Measurements from ENCODE around the gene NR3C1. TPM values are rescaled to one million over a fixed set of nuclear protein-coding genes. Genes with fewer than 3 reads are reported as not detected.

The NR3C1 gene
- total RNA-seq, 1 donor from 2014 or later, result 45.8 TPM

- DNase-seq (ENCODE audit: low spot score), result no peak
Measured at GRCh38 chr5:143362664-143363227, 40.7 kb downstream of the NR3C1 start.

GRCh38 chr5:143361438-143361837 is 42.0 kb downstream of the NR3C1 start:
- DNase-seq (ENCODE audit: low spot score), result no peak

- DNase-seq (ENCODE audit: low spot score), result no peak
Measured at GRCh38 chr5:143360755-143361154, 42.7 kb downstream of the NR3C1 start.

GRCh38 chr5:143359869-143360268 is 43.6 kb downstream of the NR3C1 start:
- no peak for DNase-seq (ENCODE audit: low spot score)

GRCh38 chr5:143356855-143357583 is 46.5 kb downstream of the NR3C1 start:
- no peak for DNase-seq (ENCODE audit: low spot score)

- DNase-seq (ENCODE audit: low spot score), result peak; percentile 74
Measured at GRCh38 chr5:143355710-143356109, 47.8 kb downstream of the NR3C1 start.

GRCh38 chr5:143354025-143354424 is 49.5 kb downstream of the NR3C1 start:
- no peak for DNase-seq (ENCODE audit: low spot score)

- DNase-seq (ENCODE audit: low spot score), result no peak
Measured at GRCh38 chr5:143352691-143353090, 50.8 kb downstream of the NR3C1 start.

GRCh38 chr5:143350751-143351602 is 52.5 kb downstream of the NR3C1 start:
- no peak for DNase-seq (ENCODE audit: low spot score)

- no peak for DNase-seq (ENCODE audit: low spot score)
Measured at GRCh38 chr5:143350341-143350740, 53.1 kb downstream of the NR3C1 start.

GRCh38 chr5:143349177-143349576 is 54.3 kb downstream of the NR3C1 start:
- no peak for DNase-seq (ENCODE audit: low spot score)

- no peak for DNase-seq (ENCODE audit: low spot score)
Measured at GRCh38 chr5:143347698-143348344, 55.7 kb downstream of the NR3C1 start.

GRCh38 chr5:143347046-143347445 is 56.4 kb downstream of the NR3C1 start:
- no peak for DNase-seq (ENCODE audit: low spot score)

- DNase-seq (ENCODE audit: low spot score), result no peak
Measured at GRCh38 chr5:143345671-143346440, 57.6 kb downstream of the NR3C1 start.

- DNase-seq (ENCODE audit: low spot score), result no peak
Measured at GRCh38 chr5:143343042-143343441, 60.4 kb downstream of the NR3C1 start.

GRCh38 chr5:143342607-143343006 is 60.9 kb downstream of the NR3C1 start:
- no peak for DNase-seq (ENCODE audit: low spot score)

GRCh38 chr5:143341807-143342570 is 61.5 kb downstream of the NR3C1 start:
- no peak for DNase-seq (ENCODE audit: low spot score)

GRCh38 chr5:143340891-143341685 is 62.4 kb downstream of the NR3C1 start:
- DNase-seq (ENCODE audit: low spot score), result no peak

- DNase-seq (ENCODE audit: low spot score), result no peak
Measured at GRCh38 chr5:143338658-143339366, 64.7 kb downstream of the NR3C1 start.
